AG10803 (cell line): ENCODE measurements around the gene TP73.

ENCODE experiments used
- DNase-seq: peaks from one replicate; pipeline ENCODE4 v3.0.0; 2010; ENCODE audit warnings: low read depth
- H3K4me3 ChIP-seq: 2 replicates; pipeline ENCODE4 v1.5.1; 2011; ENCODE audit warnings: mild to moderate bottlenecking, low read length, control low read depth
- CTCF ChIP-seq: conservative IDR thresholded peaks from 2 replicates; pipeline ENCODE4 v1.5.1; 2011; ENCODE audit warnings: mild to moderate bottlenecking, low read length, control low read depth, inconsistent platforms

The TP73 gene

DNA sequence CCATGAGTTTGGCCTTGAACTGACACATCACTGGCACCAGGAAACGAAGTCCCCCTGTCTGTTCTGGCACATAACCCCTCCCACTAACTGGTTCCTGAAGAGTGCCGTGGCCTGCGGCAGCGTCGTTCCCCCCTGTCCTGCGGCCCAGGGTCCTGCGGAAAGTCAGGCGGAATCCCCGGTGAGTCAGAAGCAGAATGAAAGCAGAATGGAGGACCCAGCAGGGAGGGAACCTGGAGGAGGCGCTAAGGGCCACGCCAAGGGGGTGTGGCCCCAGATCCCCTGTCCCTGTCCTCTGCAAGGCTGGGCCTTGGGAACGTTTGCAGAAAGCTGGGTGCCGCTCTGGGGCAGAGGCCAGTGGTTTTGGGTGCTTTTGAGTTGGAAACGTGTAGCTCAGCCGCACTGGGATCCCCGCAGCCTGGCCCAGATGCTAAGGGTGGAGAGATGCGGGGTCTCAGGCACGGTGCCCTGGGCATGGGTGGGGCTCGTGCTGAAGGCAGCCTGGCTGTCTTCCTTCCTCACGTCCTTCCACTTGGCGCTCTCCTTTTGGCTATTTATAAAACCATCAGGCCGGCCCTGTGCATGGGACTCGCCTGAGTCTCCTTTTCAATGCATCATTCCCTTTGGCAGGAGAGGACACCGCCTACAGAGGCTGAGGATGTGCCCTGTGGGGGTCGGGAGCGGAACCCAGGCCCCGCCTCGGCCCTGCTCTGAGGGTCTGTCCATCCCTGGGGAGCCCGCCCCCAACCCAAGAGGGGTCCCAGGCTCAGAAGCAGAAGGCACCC is 36.2 kb downstream of the TP73 start:
- no peak for DNase-seq
- TF ChIP-seq CTCF = no peak
- no peak overlapping the region for H3K4me3 ChIP-seq

DNA sequence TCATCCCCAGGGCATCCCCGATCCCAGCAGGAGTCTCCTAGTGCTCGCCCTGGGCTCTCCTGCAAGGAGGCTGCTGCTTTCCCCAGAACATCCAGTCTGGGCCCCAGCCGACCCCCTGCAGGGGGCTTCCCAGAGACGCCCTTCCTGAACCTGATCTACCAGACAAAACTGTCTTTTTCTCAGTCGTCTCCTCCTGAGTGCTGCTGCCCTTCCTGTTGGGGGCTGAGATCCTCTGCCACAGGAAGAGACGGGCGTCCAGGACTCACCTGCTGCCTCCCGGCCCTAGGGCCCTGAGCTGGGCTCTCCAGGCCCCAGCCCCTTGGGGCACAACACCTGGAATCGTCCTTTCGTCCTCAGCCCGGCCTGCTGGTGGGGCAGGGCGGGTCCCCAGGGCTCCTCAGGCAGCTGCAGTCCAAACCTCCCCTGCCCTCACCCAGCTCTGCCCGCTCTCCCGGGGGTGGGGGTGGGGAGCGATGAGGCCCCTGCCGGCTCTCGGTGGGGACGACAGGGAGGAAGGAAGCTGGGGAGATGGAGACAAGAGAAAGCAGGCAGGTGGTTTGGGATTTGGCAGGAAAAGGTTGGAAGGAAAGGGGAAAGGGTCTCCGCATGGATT is 36.9 kb downstream of the TP73 start:
- TF ChIP-seq CTCF = no peak
- DNase-seq = no peak
- no peak overlapping the region for H3K4me3 ChIP-seq

DNA sequence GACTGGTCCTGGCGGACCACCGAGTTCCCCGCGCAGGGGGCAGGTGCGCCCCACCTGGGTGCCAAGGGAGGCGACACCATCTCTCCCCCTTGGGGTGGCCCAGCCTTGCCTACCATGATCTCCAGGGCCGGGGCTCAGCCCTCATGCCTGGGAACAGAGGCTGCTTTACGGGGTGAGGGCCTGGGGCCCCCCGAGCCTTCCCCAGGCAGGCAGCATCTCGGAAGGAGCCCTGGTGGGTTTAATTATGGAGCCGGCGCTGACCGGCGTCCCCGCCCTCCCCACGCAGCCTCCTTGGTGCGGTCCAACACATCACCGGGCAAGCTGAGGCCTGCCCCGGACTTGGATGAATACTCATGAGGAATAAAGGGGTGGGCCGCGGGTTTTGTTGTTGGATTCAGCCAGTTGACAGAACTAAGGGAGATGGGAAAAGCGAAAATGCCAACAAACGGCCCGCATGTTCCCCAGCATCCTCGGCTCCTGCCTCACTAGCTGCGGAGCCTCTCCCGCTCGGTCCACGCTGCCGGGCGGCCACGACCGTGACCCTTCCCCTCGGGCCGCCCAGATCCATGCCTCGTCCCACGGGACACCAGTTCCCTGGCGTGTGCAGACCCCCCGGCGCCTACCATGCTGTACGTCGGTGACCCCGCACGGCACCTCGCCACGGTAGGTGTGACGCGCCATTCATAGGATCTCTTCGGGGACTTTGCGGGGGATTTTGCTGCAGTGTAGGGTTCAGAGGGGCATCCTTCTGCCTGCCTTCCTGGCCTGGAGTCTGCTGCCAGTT is 38.2 kb downstream of the TP73 start:
- H3K4me3 ChIP-seq = no peak overlapping the region
- TF ChIP-seq CTCF = no peak
- no peak for DNase-seq

DNA sequence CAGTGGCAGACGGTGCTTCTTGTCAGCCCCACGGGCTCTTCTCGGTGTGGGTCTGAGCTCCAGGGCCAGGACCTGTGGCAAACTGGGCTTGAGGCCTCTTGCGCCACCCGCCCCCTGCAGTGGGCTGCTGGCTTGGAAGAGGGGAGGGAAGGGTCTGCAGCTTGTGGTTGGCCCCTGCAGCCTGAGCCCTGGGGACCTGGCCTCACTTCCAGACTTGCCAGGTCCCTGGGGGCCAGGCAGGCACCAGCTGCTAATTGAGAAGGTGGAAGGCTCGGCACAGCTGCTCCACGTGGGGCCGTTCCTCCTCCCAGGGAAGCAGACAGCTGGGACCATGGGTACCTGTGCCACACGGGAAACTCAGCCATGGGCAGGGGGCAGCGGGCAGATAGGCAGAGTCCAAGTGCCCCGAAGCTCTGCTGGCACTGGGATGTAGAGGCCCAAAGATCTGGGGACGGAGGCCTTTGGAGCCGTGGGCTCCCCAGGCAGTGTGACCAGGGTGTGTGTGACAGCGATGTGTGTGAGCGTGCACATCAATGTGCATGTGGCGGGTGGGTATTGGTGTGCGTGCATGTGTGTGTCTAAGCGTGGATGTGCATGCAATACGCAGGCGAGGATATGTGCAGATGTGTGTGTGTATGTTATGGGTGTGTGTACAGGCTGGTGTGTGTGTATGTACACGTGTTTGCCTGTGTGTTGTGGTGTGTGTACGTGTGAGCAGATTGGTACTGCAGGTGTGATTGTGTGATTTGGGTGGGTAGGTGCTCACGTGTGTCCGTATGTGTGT is 39.3 kb downstream of the TP73 start:
- DNase-seq = no peak
- no peak for TF ChIP-seq CTCF
- H3K4me3 ChIP-seq = no peak overlapping the region

DNA sequence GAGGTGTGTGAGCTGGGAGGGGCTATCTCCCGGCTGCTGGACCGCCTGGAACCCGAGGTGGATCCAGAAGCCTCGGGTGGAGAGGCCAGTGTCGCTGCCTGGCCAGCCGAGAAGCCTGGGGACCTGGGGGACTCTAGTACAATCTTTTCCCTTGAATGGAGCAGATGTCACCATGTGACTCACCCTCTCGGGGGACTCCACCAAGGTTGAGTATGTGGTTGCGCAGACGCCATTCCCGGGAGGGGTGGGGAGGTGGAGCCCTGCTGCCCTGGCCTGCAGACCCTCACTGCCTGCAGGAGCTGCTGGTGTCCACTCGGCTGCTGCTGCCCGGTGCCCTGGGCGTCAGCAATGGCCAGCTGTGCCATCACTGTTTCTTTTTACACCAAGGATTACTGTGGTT is 40.3 kb downstream of the TP73 start:
- DNase-seq = no peak
- no peak overlapping the region for H3K4me3 ChIP-seq
- no peak for TF ChIP-seq CTCF

DNA sequence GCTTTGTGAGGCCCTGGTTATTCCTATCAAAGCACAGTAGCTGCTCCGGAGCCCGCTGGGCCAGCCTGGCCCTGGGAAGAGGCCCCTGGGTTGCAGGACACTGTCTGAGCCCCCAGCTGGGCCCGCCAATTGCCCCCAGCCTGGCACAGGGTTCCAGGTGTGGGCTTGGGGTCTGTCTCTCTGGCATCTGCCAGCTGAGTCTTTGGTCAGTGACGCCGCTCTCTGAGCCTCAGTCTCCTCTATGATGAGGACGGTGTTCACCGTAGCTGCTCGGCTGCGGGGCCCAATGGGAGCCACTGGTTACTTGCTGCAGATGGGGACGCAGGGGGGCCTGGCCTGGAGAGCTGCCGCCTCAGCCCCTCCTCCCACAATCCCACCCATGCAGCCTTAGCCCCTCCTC is 41.0 kb downstream of the TP73 start:
- no peak overlapping the region for H3K4me3 ChIP-seq
- TF ChIP-seq CTCF = no peak

More for the DNA sequence above, 41.0 kb downstream of the TP73 start:
- no peak for DNase-seq
